GM19467 (cell line): Measurements from ENCODE around the gene CLDN14.

Experiments
- ATAC-seq: cut with Tn5 transposase; IDR thresholded peaks from one replicate; pipeline ENCODE4 v1.9.1; 2021; ENCODE audit warnings: mild to moderate bottlenecking, moderate library complexity; ENCODE audit not compliant: unreplicated experiment

CLDN14 gene

GRCh38 chr21:36473203-36473602 lies 6.7 kb downstream of the CLDN14 start:
- ATAC-seq: no peak

GRCh38 chr21:36472377-36472776 lies 7.5 kb downstream of the CLDN14 start:
- ATAC-seq: no peak

GRCh38 chr21:36471254-36471723 lies 8.6 kb downstream of the CLDN14 start:
- peak; percentile 63 for ATAC-seq

DNA sequence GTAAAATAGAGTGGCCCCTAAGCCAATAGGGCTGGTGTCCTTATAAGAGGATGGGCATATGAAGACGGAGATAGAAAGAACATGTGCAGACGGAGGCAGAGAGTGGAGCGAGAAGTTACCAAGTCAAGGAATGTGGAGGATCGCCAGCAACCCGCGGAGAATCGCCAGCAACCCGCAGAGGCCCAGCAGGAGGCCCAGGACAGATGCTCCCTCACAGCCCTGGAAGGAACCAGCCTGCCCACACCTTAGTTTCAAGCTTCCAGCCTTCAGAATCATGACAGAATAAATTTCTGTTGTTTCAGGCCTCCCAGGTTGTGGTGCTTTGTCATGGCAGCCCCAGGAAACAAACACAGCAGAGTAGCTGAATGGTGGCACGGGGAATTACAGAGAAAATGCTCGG lies 9.6 kb downstream of the CLDN14 start:
- ATAC-seq: no peak

GRCh38 chr21:36466061-36466511 lies 13.8 kb downstream of the CLDN14 start:
- no peak for ATAC-seq

- no peak for ATAC-seq
Observed at GRCh38 chr21:36465478-36465877, 14.4 kb downstream of the CLDN14 start.

DNA sequence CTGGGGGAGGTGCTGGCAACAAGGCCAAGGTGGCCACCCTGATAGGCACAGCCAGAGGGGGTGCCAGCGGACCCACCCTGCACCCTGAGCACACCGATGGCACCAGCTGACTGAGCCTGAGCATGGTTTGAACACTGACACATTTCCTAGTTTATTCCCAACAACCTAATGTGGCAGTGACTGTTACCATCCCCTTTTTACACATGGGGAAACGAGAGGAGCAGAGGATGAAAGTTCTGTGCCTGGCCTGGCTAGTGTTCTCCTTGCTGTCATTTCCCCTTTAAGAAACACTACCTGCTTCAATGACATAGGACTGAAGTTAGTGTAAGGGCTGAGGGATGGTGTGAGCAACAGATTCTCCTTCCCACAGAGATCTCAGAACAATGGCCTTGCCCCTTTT lies 15.3 kb downstream of the CLDN14 start:
- ATAC-seq: no peak

- no peak for ATAC-seq
Observed at GRCh38 chr21:36463991-36464390, 15.9 kb downstream of the CLDN14 start.

- ATAC-seq: no peak
Observed at GRCh38 chr21:36463204-36463603, 16.7 kb downstream of the CLDN14 start.

DNA sequence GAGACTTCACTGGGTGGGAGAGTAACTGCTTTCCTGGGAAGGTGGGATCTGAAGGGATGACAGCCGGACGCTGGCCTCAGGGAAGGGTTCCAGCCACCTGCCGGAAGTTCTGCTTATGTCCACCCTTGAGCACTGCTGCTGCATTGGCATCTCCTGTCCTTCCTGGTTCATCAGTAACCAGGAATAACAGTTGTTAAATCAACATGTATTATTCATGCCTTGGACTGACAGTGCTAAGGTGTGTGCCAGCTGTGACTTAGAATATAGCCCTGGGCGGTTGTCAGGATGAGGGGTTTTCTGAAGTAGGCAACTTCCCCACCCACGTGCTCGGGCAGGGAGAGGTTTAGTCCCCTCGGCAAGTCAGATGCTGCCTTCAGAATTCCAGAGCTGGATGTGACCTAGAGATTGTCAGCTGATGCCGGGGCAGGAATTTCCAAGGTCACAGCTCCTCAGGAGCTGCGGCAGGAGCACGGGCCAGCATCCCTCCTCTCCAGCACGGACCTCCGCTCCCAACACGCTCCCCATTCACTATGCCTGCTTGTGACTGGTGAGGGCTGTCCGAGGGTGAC lies 17.9 kb downstream of the CLDN14 start:
- no peak for ATAC-seq

DNA sequence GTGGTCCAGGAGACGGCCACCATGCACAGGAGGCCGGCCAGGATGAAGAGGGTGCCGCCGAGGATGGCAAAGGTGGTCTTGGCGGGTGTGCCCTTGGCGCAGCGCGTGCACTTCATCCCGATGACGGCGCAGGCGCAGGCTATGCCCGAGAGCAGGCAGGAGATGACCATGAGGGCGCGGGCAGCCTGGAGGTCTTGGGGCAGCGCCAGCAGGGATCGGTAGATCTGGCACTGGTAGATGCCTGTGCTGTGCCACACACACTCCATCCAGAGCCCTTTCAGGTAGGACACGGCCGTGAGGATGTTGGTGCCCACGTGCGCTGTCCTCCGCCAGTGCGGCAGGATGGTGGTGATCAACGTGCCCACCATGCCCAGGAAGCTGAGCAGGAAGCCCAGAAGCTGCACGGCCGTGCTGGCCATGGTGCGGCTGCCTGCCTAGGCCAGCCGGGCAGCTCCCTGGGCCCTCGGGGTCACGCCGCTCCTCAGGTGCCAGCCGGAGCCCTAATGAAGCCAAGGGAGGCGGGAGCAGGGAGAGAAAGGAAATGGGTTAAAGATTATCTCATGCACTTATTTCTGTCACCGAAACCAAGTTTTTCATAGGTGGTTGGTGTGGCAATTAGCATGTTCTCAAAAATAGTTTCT lies 18.5 kb downstream of the CLDN14 start:
- ATAC-seq: no peak

DNA sequence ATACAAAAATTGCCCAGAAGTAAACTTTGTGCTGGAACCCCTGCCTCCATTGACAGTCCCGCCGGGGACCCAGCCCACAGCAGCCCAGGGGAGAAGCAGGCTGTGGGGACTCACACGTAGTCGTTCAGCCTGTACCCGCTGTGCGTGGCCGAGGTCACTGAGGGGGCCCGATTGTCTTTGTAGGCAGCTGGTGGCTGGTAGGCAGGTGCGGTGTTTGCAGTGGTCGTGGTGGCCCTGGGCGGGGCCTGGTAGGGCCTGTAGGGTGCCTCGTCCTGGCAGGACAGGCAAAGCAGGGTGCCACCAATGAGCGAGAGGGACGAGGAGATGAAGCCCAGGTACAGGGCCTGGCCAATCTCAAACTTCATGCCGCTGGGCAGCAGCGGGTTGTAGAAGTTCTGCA lies 19.1 kb downstream of the CLDN14 start:
- no peak for ATAC-seq

GRCh38 chr21:36459098-36459497 lies 20.8 kb downstream of the CLDN14 start:
- no peak for ATAC-seq

DNA sequence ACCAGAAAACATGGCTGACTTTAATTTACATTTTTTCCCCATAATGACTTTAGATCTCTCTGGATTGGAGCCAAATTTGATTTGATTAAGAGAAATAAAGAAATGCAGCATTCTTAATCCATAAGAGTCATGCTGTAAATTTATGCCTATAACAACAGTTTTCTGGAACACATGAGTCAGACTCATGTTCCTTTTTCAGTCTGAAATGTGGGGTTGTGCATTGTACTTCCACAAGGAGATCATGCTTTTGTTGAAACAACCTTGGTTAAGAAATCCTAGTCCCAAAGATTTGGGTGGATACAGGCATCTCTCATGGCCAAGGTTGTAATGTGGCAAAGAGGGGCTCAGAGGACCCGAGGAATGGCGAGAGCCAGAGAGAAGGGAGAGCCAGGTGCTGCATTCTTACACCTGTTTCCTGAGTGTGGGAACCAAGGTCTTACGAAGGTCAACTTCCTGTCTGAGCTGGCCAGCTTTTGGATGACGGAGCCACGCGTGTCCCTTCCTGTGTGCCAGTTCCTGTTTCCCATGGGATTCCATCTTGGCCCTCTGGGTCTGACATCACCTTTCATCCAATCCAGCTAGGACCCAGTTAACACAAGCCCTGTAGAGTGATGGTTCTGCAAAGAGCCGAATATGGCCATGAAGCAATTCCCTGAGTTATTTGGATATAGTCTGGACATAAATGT lies 23.1 kb downstream of the CLDN14 start:
- no peak for ATAC-seq

GRCh38 chr21:36454706-36455105 lies 25.2 kb downstream of the CLDN14 start:
- no peak for ATAC-seq

DNA sequence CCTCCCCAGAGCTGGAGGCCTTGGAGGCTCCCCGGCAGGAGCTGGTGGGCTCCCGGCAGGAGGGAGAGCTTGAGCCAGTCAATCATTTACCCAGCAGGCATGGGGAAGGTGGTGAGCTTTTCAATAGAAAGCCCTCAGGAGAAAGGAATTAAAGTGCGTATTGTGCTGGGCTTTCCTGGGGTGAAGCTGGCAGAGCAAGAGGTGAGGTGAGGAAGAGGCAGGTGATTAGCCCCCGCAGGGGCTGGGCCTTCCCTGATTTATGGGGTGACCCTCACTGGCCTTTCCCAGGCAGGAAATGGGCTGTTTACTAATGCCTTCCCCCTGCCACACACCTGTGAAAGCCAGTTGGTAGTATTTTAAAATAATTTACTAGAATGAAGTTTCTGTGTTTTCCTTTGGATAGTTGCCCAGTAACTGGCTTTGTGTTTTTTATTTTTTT lies 25.8 kb downstream of the CLDN14 start:
- no peak for ATAC-seq

GRCh38 chr21:36452281-36452825 lies 27.6 kb downstream of the CLDN14 start:
- no peak for ATAC-seq

DNA sequence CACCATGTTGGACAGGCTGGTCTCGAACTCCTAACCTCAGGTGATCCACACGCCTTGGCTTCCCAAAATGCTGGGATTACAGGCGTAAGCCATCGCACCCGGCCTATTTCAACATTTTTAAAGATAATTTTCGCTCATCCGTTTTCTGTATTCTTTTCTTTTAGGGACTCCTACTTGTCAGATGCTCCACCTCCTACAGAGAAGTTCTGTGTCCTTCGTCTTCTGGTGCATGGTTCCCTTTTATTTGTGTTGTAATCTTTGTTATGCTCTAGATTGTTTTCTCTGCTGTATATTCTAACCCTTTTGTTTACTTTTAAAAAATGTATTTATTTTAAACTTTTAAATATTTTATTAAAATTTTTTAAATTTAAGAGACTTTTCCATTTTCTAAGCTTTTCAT lies 28.4 kb downstream of the CLDN14 start:
- no peak for ATAC-seq

- no peak for ATAC-seq
Observed at GRCh38 chr21:36450511-36450910, 29.4 kb downstream of the CLDN14 start.

DNA sequence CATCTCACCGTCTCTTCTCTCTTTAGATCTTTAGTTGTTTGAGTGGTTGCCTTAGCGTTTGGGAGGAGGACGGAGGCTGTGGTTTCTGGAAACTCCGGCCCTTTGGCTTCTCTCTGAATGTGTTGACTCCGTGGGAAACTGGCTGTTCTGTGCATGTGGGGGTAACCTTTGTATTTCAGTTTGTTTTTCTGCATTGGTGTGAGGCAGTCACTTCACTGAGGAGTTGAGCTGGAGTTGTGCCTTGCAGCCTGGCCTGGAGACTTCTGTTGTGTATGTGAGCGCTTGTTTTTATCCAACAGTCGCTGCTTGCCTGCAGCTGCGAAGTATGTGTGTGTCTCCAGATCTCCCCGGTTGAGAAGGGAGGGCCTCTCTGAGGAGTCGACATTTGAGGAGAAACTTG lies 33.6 kb downstream of the CLDN14 start:
- ATAC-seq: no peak

GRCh38 chr21:36441715-36442114 lies 38.2 kb downstream of the CLDN14 start:
- no peak for ATAC-seq

- no peak for ATAC-seq
Observed at GRCh38 chr21:36437745-36438128, 42.2 kb downstream of the CLDN14 start.
